HG03469 (cell line): ENCODE measurements around the gene SYK.

Experiments
- ATAC-seq: cut with Tn5 transposase; IDR thresholded peaks from one replicate; pipeline ENCODE4 v1.9.1; 2021; ENCODE audit warnings: mild to moderate bottlenecking, moderate library complexity, moderate number of reproducible peaks; ENCODE audit not compliant: unreplicated experiment

The SYK gene

GRCh38 chr9:90901933-90902332, 100.3 kb downstream of the SYK start:
- ATAC-seq: no peak

GRCh38 chr9:90903766-90904424, 102.3 kb downstream of the SYK start:
- no peak for ATAC-seq

GRCh38 chr9:90904706-90905478, 103.3 kb downstream of the SYK start:
- ATAC-seq: no peak

GRCh38 chr9:90905822-90906221, 104.2 kb downstream of the SYK start:
- ATAC-seq: no peak

GRCh38 chr9:90906316-90907055, 104.9 kb downstream of the SYK start:
- ATAC-seq: no peak

- no peak for ATAC-seq
Observed at GRCh38 chr9:90907056-90907445, 105.4 kb downstream of the SYK start.

GRCh38 chr9:90907790-90908189, 106.2 kb downstream of the SYK start:
- no peak for ATAC-seq

- ATAC-seq: peak; percentile 65
Observed at GRCh38 chr9:90909225-90909624, 107.6 kb downstream of the SYK start.

- no peak for ATAC-seq
Observed at GRCh38 chr9:90909747-90910283, 108.2 kb downstream of the SYK start.

- no peak for ATAC-seq
Observed at GRCh38 chr9:90914196-90914595, 112.6 kb downstream of the SYK start.

GRCh38 chr9:90914868-90915483, 113.4 kb downstream of the SYK start:
- ATAC-seq: peak; percentile 80

GRCh38 chr9:90915693-90916092, 114.1 kb downstream of the SYK start:
- no peak for ATAC-seq

- no peak for ATAC-seq
Observed at GRCh38 chr9:90916147-90916734, 114.6 kb downstream of the SYK start.

- no peak for ATAC-seq
Observed at GRCh38 chr9:90919883-90920282, 118.3 kb downstream of the SYK start.

GRCh38 chr9:90921104-90921503, 119.5 kb downstream of the SYK start:
- ATAC-seq: no peak

- no peak for ATAC-seq
Observed at GRCh38 chr9:90921969-90922368, 120.3 kb downstream of the SYK start.

- no peak for ATAC-seq
Observed at GRCh38 chr9:90925581-90926257, 124.1 kb downstream of the SYK start.

GRCh38 chr9:90926936-90927335, 125.3 kb downstream of the SYK start:
- ATAC-seq: no peak

- no peak for ATAC-seq
Observed at GRCh38 chr9:90927496-90927895, 125.9 kb downstream of the SYK start.

- ATAC-seq: no peak
Observed at GRCh38 chr9:90929626-90930025, 128.0 kb downstream of the SYK start.
